HG03460 (cell line): ENCODE data around the gene NRL.
A peak's percentile ranks its signal among the peaks of the same experiment; 100 is the strongest.

Experiments
- ATAC-seq: cut with Tn5 transposase; IDR thresholded peaks from one replicate; pipeline ENCODE4 v1.9.1; 2021; ENCODE audit not compliant: unreplicated experiment

NRL gene

GRCh38 chr14:24114532-24115421, at the start of gene NRL, which contains the start of gene DCAF11:
NRL (minus strand) TSS chr14:24114949; CDS start chr14:24082848, 32,101 bp downstream.
DCAF11 (plus strand) TSS chr14:24114777; CDS start chr14:24115595, 818 bp downstream.
- ATAC-seq: peak; percentile 82

GRCh38 chr14:24162093-24162492, 47.3 kb upstream of the NRL start:
- ATAC-seq: no peak

GRCh38 chr14:24160850-24161804, 46.4 kb upstream of the NRL start, which contains the start of gene IRF9:
IRF9 (plus strand) TSS chr14:24161265; CDS start chr14:24162145, 880 bp downstream.
- ATAC-seq: peak; percentile 78

- ATAC-seq: no peak
Observed at GRCh38 chr14:24160499-24160849, 45.7 kb upstream of the NRL start.

GRCh38 chr14:24159777-24160498, 45.2 kb upstream of the NRL start:
- no peak for ATAC-seq

- no peak for ATAC-seq
Observed at GRCh38 chr14:24157331-24157730, 42.6 kb upstream of the NRL start.

GRCh38 chr14:24156840-24157239, 42.1 kb upstream of the NRL start:
- ATAC-seq: no peak

GRCh38 chr14:24155100-24155499, 40.4 kb upstream of the NRL start:
- no peak for ATAC-seq

- no peak for ATAC-seq
Observed at GRCh38 chr14:24151404-24152080, 36.8 kb upstream of the NRL start.

GRCh38 chr14:24150993-24151392, 36.2 kb upstream of the NRL start:
- ATAC-seq: no peak

- no peak for ATAC-seq
Observed at GRCh38 chr14:24150567-24150966, 35.8 kb upstream of the NRL start.

- no peak for ATAC-seq
Observed at GRCh38 chr14:24150061-24150460, 35.3 kb upstream of the NRL start.

GRCh38 chr14:24149302-24149969, 34.7 kb upstream of the NRL start:
- ATAC-seq: no peak

GRCh38 chr14:24147761-24148428, 33.1 kb upstream of the NRL start:
- no peak for ATAC-seq

GRCh38 chr14:24146978-24147760, 32.4 kb upstream of the NRL start, which contains the start of gene RNF31:
RNF31 (plus strand) TSS chr14:24147498; CDS start chr14:24147699, 201 bp downstream.
- peak; percentile 80 for ATAC-seq

GRCh38 chr14:24146453-24146977, 31.8 kb upstream of the NRL start, which contains the start of gene PSME2:
PSME2 (minus strand) TSS chr14:24146610; CDS start chr14:24146581, 29 bp downstream.
- ATAC-seq: peak; percentile 58

- no peak for ATAC-seq
Observed at GRCh38 chr14:24145690-24146452, 31.1 kb upstream of the NRL start.
